Upper lobe of left lung (tissue), 6 donors: Measurements from ENCODE around the gene OLFM1. TPM values are rescaled to one million over a fixed set of nuclear protein-coding genes. Genes with fewer than 3 reads are reported as not detected.

ENCODE experiments used
- ATAC-seq, 2 donors: fragments of 200-7000 bp; cut with Tn5 transposase; one replicate each; pipeline ENCODE4 v1.9.1; 2022; ENCODE audit warnings: mild to moderate bottlenecking in 2 of 2, moderate library complexity in 2 of 2; ENCODE audit not compliant: low FRiP score in 2 of 2
- DNase-seq, 2 donors: peaks; one replicate each; pipeline ENCODE4 v3.0.0-alpha.2; 2019 to 2020
- H3K27ac ChIP-seq, 4 donors: fragments of 200-600 bp; sonication (generic); one replicate each; pipeline ENCODE4 v1.5.1; 2016 to 2019
- H3K27me3 ChIP-seq, 4 donors: fragments of 200-600 bp; sonication (generic); one replicate each; pipeline ENCODE4 v1.5.1; 2017 to 2019
- H3K36me3 ChIP-seq, 4 donors: fragments of 200-600 bp; sonication (generic); one replicate each; pipeline ENCODE4 v1.5.1; 2016 to 2019
- H3K4me1 ChIP-seq, 4 donors: fragments of 200-600 bp; sonication (generic); one replicate each; pipeline ENCODE4 v1.5.1; 2018 to 2019
- H3K4me3 ChIP-seq, 4 donors: fragments of 200-600 bp; sonication (generic); one replicate each; pipeline ENCODE4 v1.5.1; 2017 to 2019; ENCODE audit warnings: mild to moderate bottlenecking in 2 of 4, moderate library complexity in 1 of 4
- H3K9me3 ChIP-seq, 4 donors: fragments of 200-600 bp; sonication (generic); one replicate each; pipeline ENCODE4 v1.5.1; 2018 to 2019
- EP300 ChIP-seq, 4 donors: sonication (generic); formaldehyde crosslinking; IDR thresholded peaks; one replicate each; pipeline ENCODE4 v1.5.1; 2017; ENCODE audit warnings: antibody characterized with exemption in 4 of 4, control low read depth in 2 of 4
- POLR2A ChIP-seq, 4 donors: fragments of 450-650 bp; IDR thresholded peaks; one replicate each; pipeline ENCODE4 v1.5.1; 2016 to 2017; ENCODE audit warnings: antibody characterized with exemption in 4 of 4, mild to moderate bottlenecking in 2 of 4
- POLR2AphosphoS5 ChIP-seq, 2 donors: sonication (generic); formaldehyde crosslinking; IDR thresholded peaks; one replicate each; pipeline ENCODE4 v1.5.1; 2017; ENCODE audit warnings: antibody characterized with exemption in 2 of 2
- WGBS, 2 donors: methylation state at CpG; one replicate each; pipeline ENCODE4 v1.1.5; 2017 to 2018; 5-methylcytosine and 5-hydroxymethylcytosine counted together
- total RNA-seq, 6 donors: library from RNA; depleted of rRNA in 4 of 6; stranded (reverse); fragments of >200 nt in 4 of 6; gene quantifications; one replicate each; pipeline versions ENCODE4 v1.1.0 to v1.2.1, GENCODE V29; 2016 to 2021
- TF ChIP-seq, protein P1 (sequence below), 6 experiments: fragments of 450-650 bp in 4 of 6; fragments of 200-600 bp in 2 of 6; sonication (generic) in 2 of 6; IDR thresholded peaks; one replicate each; pipeline ENCODE4 v1.5.1; 2016 to 2019; ENCODE audit warnings: antibody characterized with exemption in 6 of 6
- donor health status: DM: no; HTN: no; CAD: no; lungs with moderate emphysema.
- donor health status: DM: no; HTN: yes; CAD: no; lungs with severe emphysema.

Gene OLFM1
- total RNA-seq, 6 donors from 2014 or later: 3.1 to 47.9 (median 18.5) TPM

DNA sequence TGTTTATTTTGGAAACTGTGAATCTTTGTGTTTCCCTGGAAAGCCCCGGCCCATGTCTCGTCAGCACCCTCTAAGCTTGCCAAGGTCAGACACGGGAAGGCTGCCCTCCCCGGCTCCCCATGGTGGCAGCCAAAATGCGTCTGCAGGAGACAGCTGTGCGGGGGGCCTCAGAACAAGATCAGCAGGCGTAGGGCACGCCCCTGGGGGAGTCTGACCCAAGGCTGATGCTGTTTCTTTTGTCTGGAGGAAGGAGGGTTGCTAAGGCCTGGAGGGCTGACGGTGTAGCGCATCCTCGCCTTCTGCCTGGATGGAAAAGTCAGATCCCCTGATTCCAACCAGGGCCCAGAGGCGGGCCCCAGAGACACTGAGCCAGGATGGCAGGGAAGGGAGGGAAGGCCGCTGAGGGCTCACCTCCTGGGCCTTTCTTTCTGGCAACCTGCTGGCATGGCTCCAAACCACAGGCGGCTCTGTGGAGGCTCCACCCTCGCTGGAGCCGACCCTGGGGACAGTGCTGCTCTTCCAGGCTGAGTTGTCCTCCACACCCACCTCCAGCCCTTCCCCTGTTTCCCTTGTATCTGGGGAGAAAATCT is 57.2 kb downstream of the OLFM1 start:
- Histone ChIP-seq H3K27ac (no peak overlapping the region), H3K4me1 (no peaks in the 10 kb centered on the region), H3K4me3 (no peak overlapping the region), H3K27me3 (no peaks in the 10 kb centered on the region), H3K36me3 (no peaks in the 10 kb centered on the region), H3K9me3 (no peaks in the 10 kb centered on the region)
- 20 to 51% methylated on average over 2 to 16 of the region's 16 CpGs for WGBS, 2 donors
- TF ChIP-seq, protein P1, sequence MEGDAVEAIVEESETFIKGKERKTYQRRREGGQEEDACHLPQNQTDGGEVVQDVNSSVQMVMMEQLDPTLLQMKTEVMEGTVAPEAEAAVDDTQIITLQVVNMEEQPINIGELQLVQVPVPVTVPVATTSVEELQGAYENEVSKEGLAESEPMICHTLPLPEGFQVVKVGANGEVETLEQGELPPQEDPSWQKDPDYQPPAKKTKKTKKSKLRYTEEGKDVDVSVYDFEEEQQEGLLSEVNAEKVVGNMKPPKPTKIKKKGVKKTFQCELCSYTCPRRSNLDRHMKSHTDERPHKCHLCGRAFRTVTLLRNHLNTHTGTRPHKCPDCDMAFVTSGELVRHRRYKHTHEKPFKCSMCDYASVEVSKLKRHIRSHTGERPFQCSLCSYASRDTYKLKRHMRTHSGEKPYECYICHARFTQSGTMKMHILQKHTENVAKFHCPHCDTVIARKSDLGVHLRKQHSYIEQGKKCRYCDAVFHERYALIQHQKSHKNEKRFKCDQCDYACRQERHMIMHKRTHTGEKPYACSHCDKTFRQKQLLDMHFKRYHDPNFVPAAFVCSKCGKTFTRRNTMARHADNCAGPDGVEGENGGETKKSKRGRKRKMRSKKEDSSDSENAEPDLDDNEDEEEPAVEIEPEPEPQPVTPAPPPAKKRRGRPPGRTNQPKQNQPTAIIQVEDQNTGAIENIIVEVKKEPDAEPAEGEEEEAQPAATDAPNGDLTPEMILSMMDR (IDR thresholded peaks at IDR 0.05): no peak
- TF ChIP-seq POLR2A (IDR thresholded peaks at IDR 0.05) (no peak), EP300 (IDR thresholded peaks at IDR 0.05) (no peak)
- DNase-seq: no peak
- ATAC-seq: no peak

DNA sequence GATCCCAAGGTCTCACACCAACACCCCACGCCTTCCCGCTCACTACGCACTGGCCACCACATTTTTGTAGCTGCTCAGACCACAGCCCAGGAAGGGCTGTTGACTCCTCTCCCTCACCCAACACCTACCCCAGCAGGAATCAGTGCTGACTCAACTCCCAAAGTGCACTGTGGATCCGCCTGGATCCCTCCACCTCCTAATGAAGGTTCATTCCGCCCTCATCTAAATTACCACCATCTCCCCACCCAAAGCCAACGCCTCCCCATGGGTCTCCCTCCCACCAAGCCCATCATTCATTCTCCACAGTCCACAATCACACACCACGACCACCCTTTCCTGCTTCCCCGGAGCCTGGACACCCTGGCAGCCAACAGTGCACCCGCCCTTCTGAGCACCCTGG is 57.8 kb downstream of the OLFM1 start:
- ATAC-seq (no peak), DNase-seq (no peak)
- no peak overlapping the region for H3K4me3 ChIP-seq
- no peaks in the 10 kb centered on the region for H3K9me3 ChIP-seq
- no peaks in the 10 kb centered on the region for H3K4me1 ChIP-seq
- TF ChIP-seq, protein P1 (IDR thresholded peaks at IDR 0.05): no peak
- TF ChIP-seq POLR2A (IDR thresholded peaks at IDR 0.05) (no peak), EP300 (IDR thresholded peaks at IDR 0.05) (no peak), POLR2AphosphoS5 (IDR thresholded peaks at IDR 0.05) (no peak)
- no peaks in the 10 kb centered on the region for H3K27me3 ChIP-seq
- no peaks in the 10 kb centered on the region for H3K36me3 ChIP-seq
- no peak overlapping the region for H3K27ac ChIP-seq
- 79 to 85% methylated on average over 9 of the region's 9 CpGs for WGBS, 2 donors

DNA sequence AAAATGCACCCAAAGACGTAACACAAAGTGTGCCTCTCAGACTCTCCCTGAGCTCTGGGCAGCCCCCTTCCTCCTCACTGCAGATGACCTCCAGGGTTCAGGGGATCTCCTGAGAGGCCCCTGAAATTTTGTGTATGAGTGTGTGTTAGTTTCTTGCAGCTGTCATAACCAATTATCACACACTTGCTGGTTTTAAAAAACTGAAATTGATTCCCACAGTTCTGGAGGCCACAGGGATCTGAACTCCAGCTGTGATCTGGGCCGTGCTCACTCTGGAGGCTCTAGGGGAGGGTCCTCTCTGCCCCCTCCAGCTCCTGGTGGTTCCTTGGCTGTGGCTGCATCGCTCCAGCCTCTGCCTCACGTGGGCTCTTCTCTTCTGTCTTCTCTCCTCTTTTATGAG is 58.8 kb downstream of the OLFM1 start:
- 61 to 63% methylated on average over 4 of the region's 4 CpGs for WGBS, 2 donors
- no peak overlapping the region for H3K4me3 ChIP-seq
- no peaks in the 10 kb centered on the region for H3K4me1 ChIP-seq
- DNase-seq (no peak), ATAC-seq (no peak)
- no peak for TF ChIP-seq POLR2AphosphoS5 (IDR thresholded peaks at IDR 0.05)
- no peak for TF ChIP-seq EP300 (IDR thresholded peaks at IDR 0.05)
- TF ChIP-seq, protein P1 (IDR thresholded peaks at IDR 0.05): no peak
- TF ChIP-seq POLR2A (IDR thresholded peaks at IDR 0.05): no peak
- H3K36me3 ChIP-seq: no peaks in the 10 kb centered on the region
- H3K9me3 ChIP-seq: no peaks in the 10 kb centered on the region
- H3K27ac ChIP-seq: no peak overlapping the region
- no peaks in the 10 kb centered on the region for H3K27me3 ChIP-seq

GRCh38 chr9:135146766-135147473 is 59.5 kb downstream of the OLFM1 start:
- no peak for TF ChIP-seq POLR2A (IDR thresholded peaks at IDR 0.05)
- no peak for TF ChIP-seq EP300 (IDR thresholded peaks at IDR 0.05)
- TF ChIP-seq, protein P1 (IDR thresholded peaks at IDR 0.05): no peak
- TF ChIP-seq POLR2AphosphoS5 (IDR thresholded peaks at IDR 0.05): no peak
- DNase-seq (no peak), ATAC-seq (no peak)
- no peaks in the 10 kb centered on the region for H3K9me3 ChIP-seq
- no peaks in the 10 kb centered on the region for H3K36me3 ChIP-seq
- no peaks in the 10 kb centered on the region for H3K4me1 ChIP-seq
- H3K27ac ChIP-seq: no peak overlapping the region
- H3K27me3 ChIP-seq: no peaks in the 10 kb centered on the region
- 67 to 70% methylated on average over 9 to 16 of the region's 16 CpGs for WGBS, 2 donors
- H3K4me3 ChIP-seq: no peak overlapping the region

GRCh38 chr9:135147474-135147805 is 60.0 kb downstream of the OLFM1 start:
- no peaks in the 10 kb centered on the region for H3K9me3 ChIP-seq
- TF ChIP-seq EP300 (IDR thresholded peaks at IDR 0.05): no peak
- no peak for TF ChIP-seq POLR2A (IDR thresholded peaks at IDR 0.05)
- TF ChIP-seq POLR2AphosphoS5 (IDR thresholded peaks at IDR 0.05): no peak
- TF ChIP-seq, protein P1 (IDR thresholded peaks at IDR 0.05): no peak
- H3K4me3 ChIP-seq: no peak overlapping the region
- 78% methylated on average over 12 of the region's 12 CpGs; no CpG with 5 or more reads in 1 of the 2 donors for WGBS, 2 donors
- no peaks in the 10 kb centered on the region for H3K27me3 ChIP-seq
- DNase-seq: peak in 1 of 2 donors; percentile 60
- ATAC-seq: no peak
- H3K36me3 ChIP-seq: no peaks in the 10 kb centered on the region
- no peaks in the 10 kb centered on the region for H3K4me1 ChIP-seq
- H3K27ac ChIP-seq: no peak overlapping the region
